Endothelial cell of umbilical vein (primary cell): ENCODE data around the gene NHLH2.

Experiments used
- CTCF ChIP-seq, 2 donors: IDR thresholded peaks; 1 replicate in 1 of 2; 2 replicates in 1 of 2; pipeline ENCODE4 v1.5.1; 2011; ENCODE audit warnings: low read length in 2 of 2, mild to moderate bottlenecking in 2 of 2, moderate library complexity in 2 of 2, control low read depth in 1 of 2, inconsistent platforms in 1 of 2, low read depth in 1 of 2; ENCODE audit not compliant: insufficient read depth in 1 of 2; ENCODE audit errors: extremely low read depth in 1 of 2
- EZH2 ChIP-seq: IDR thresholded peaks from 2 replicates; pipeline ENCODE4 v1.6.1; 2012; ENCODE audit warnings: borderline replicate concordance, low read depth, mild to moderate bottlenecking, moderate library complexity, low read length, inconsistent platforms; ENCODE audit not compliant: severe bottlenecking
- MYC ChIP-seq: IDR thresholded peaks from one replicate; pipeline ENCODE4 v1.6.1; 2011; ENCODE audit warnings: mild to moderate bottlenecking, low read depth, low read length
- POLR2A ChIP-seq: IDR thresholded peaks from 2 replicates; pipeline ENCODE4 v1.6.1; 2012; ENCODE audit warnings: low read depth, mild to moderate bottlenecking, control low read depth, low read length

GRCh38 chr1:115847787-115848186, 6.9 kb upstream of the NHLH2 start:
- no peak for TF ChIP-seq MYC
- no peak for TF ChIP-seq EZH2
- no peak for TF ChIP-seq POLR2A
- no peak for TF ChIP-seq CTCF (IDR thresholded peaks at IDR 0.05; ENCODE audit: extremely low read depth in 1 of 2, insufficient read depth in 1 of 2, low read depth in 1 of 2, low read length in 2 of 2)
